Measurements from ENCODE around the gene APOBEC3A. TPM values are rescaled to one million over a fixed set of nuclear protein-coding genes. Genes with fewer than 3 reads are reported as not detected.

APOBEC3A gene
- total and polyA plus RNA-seq, 2 of the 8 experiments (the other 6 are each of a cell fraction or from before 2014, with no cell fraction given), result not detected

GRCh38 chr22:38957808-38958650 is 620 bp downstream of the APOBEC3A start:
- no peak overlapping the region for H2AK5ac ChIP-seq (ENCODE audit: low read depth, low read length)
- H3K4me1 ChIP-seq (replicated peaks in 1 of 4; ENCODE audit: control insufficient read depth in 3 of 4, insufficient read depth in 4 of 4, low read length in 3 of 4), result no peaks in the 10 kb centered on the region
- no peak overlapping the region for H3K14ac ChIP-seq (ENCODE audit: insufficient read length)
- H2BK5ac ChIP-seq (ENCODE audit: low read depth, low read length), result no peak overlapping the region
- H3K79me1 ChIP-seq (ENCODE audit: low read depth, low read length), result no peaks in the 10 kb centered on the region
- H2BK12ac ChIP-seq (ENCODE audit: low read depth, low read length), result no peak overlapping the region
- CTCF ChIA-PET (ENCODE audit: partially characterized antibody), result no interaction called here
- no peak overlapping the region for H3K4me3 ChIP-seq (ENCODE audit: extremely low read depth in 1 of 4, insufficient read depth in 2 of 4, low read depth in 3 of 4, low read length in 4 of 4)
- H4K5ac ChIP-seq (ENCODE audit: insufficient read length, low read depth, low read length), result no peak overlapping the region
- H3K9ac ChIP-seq (replicated peaks in 1 of 4; ENCODE audit: extremely low read depth in 1 of 4, low read depth in 3 of 4, low read length in 3 of 4), result no peak overlapping the region
- no peak overlapping the region for H3K4ac ChIP-seq (replicated peaks; ENCODE audit: insufficient read length, low read depth, low read length)
- no peak overlapping the region for H4K91ac ChIP-seq (replicated peaks; ENCODE audit: insufficient read length, low read length)
- WGBS, 2 experiments (ENCODE audit: extremely low coverage in 1 of 2, insufficient coverage in 1 of 2, insufficient read length in 1 of 2, insufficient replicate concordance in 2 of 2, low coverage in 1 of 2, low lambda C conversion rate in 2 of 2, missing lambda C conversion rate in 1 of 2), result 89% methylated on average over 6 of the region's 6 CpGs; no CpG with 5 or more reads in 1 of the 2 experiments
- H3K4me2 ChIP-seq (ENCODE audit: insufficient read depth in 1 of 2, low read depth in 2 of 2, low read length in 2 of 2), result no peak overlapping the region
- no peak overlapping the region for H3K27ac ChIP-seq (ENCODE audit: low read depth, low read length)
- H2AFZ ChIP-seq (ENCODE audit: low read length), result no peak overlapping the region
- H3K79me2 ChIP-seq (ENCODE audit: control insufficient read depth in 1 of 2, insufficient read depth in 2 of 2, low read length in 2 of 2), result no peaks in the 10 kb centered on the region
- H3K56ac ChIP-seq (replicated peaks; ENCODE audit: insufficient read length, low read depth, low read length), result no peak overlapping the region
- POLR2A ChIA-PET (ENCODE audit: partially characterized antibody), result no interaction called here
- H2BK20ac ChIP-seq (ENCODE audit: low read length), result no peak overlapping the region
- H3K23ac ChIP-seq (ENCODE audit: insufficient read length), result no peak overlapping the region
- H2BK120ac ChIP-seq (replicated peaks; ENCODE audit: low read depth, low read length), result no peak overlapping the region
- FAIRE-seq (no peak), DNase-seq (ENCODE audit: low read depth in 1 of 2, low spot score in 2 of 2) (no peak)
- H4K20me1 ChIP-seq (replicated peaks in 1 of 2; ENCODE audit: control insufficient read depth in 1 of 2, insufficient read depth in 2 of 2, low read length in 2 of 2), result no peaks in the 10 kb centered on the region
- H3K9me3 ChIP-seq (ENCODE audit: insufficient read depth in 2 of 2, low read depth in 1 of 2, low read length in 1 of 2), result no peaks in the 10 kb centered on the region
- no peaks in the 10 kb centered on the region for H3K23me2 ChIP-seq (ENCODE audit: low read depth, low read length)
- no peak overlapping the region for H3K18ac ChIP-seq (ENCODE audit: extremely low read depth, low read length)
- no peaks in the 10 kb centered on the region; a peak in 1 of 7 replicates for H3K27me3 ChIP-seq (replicated peaks in 1 of 4; ENCODE audit: control insufficient read depth in 3 of 4, extremely low read depth in 1 of 4, insufficient read depth in 3 of 4, low read length in 3 of 4)
- H4K8ac ChIP-seq (ENCODE audit: extremely low read depth, insufficient read depth, low read length), result no peak overlapping the region
- H2BK15ac ChIP-seq (ENCODE audit: low read length), result no peak overlapping the region
- H3K36me3 ChIP-seq (ENCODE audit: control insufficient read depth in 2 of 4, insufficient read depth in 4 of 4, low read length in 3 of 4), result no peaks in the 10 kb centered on the region
- TF ChIP-seq ATF2 (IDR thresholded peaks at IDR 0.05; ENCODE audit: low read length) (no peak), GTF2F1 (IDR thresholded peaks at IDR 0.05; ENCODE audit: borderline replicate concordance, low read depth, low read length) (no peak), SP4 (IDR thresholded peaks at IDR 0.05; ENCODE audit: low read length) (no peak), EP300 (IDR thresholded peaks at IDR 0.05; ENCODE audit: borderline replicate concordance in 1 of 2, low read depth in 2 of 2, low read length in 2 of 2) (no peak), CTBP2 (IDR thresholded peaks at IDR 0.05; ENCODE audit: borderline replicate concordance, insufficient read depth, insufficient read length, low read length) (no peak), RNF2 (IDR thresholded peaks at IDR 0.05; ENCODE audit: borderline replicate concordance, low read depth, low read length, missing control alignments, poor library complexity, severe bottlenecking) (no peak), TCF12 (IDR thresholded peaks at IDR 0.05; ENCODE audit: low read depth, low read length) (no peak), SRF (IDR thresholded peaks at IDR 0.05; ENCODE audit: low read depth, low read length) (no peak), PHF8 (conservative IDR thresholded peaks at IDR 0.05; ENCODE audit: low read depth, low read length) (no peak), POU5F1 (IDR thresholded peaks at IDR 0.05; ENCODE audit: low read depth, low read length) (no peak)
